Ovary (tissue), 9 donors: ENCODE measurements around the gene PINLYP. TPM values are rescaled to one million over a fixed set of nuclear protein-coding genes. Genes with fewer than 3 reads are reported as not detected.

Experiments
- DNase-seq, 5 donors: peaks; one replicate each; pipeline ENCODE4 v3.0.0-alpha.2; 2019 to 2020
- H3K27ac ChIP-seq, 2 donors: fragments of 200-600 bp; one replicate each; pipeline versions ENCODE4 v1.5.1 to v1.8.0; 2019 to 2022
- H3K27me3 ChIP-seq: fragments of 200-600 bp; one replicate; pipeline ENCODE4 v1.8.0; 2022
- H3K36me3 ChIP-seq: fragments of 200-600 bp; sonication (generic); one replicate; pipeline ENCODE4 v1.5.1; 2019
- H3K4me1 ChIP-seq: one replicate; pipeline ENCODE4 v1.8.1; 2013; ENCODE audit warnings: mild to moderate bottlenecking, moderate library complexity; ENCODE audit not compliant: insufficient read depth
- H3K4me3 ChIP-seq: fragments of 200-600 bp; sonication (generic); one replicate; pipeline ENCODE4 v1.5.1; 2017
- H3K9me3 ChIP-seq, 2 donors: fragments of 200-600 bp in 1 of 2; sonication (generic) in 1 of 2; one replicate each; pipeline versions ENCODE4 v1.5.1 to v1.8.1; 2013 to 2019; ENCODE audit warnings: mild to moderate bottlenecking in 1 of 2, moderate library complexity in 1 of 2
- EP300 ChIP-seq: sonication (generic); formaldehyde crosslinking; IDR thresholded peaks from one replicate; pipeline ENCODE4 v1.6.1; 2017; ENCODE audit warnings: antibody characterized with exemption
- POLR2A ChIP-seq: fragments of 450-650 bp; IDR thresholded peaks from one replicate; pipeline ENCODE4 v1.6.1; 2017; ENCODE audit warnings: antibody characterized with exemption, mild to moderate bottlenecking, moderate library complexity
- WGBS, 3 donors: extraction: QIAGEN DNeasy Blood & Tissue Kit in 1 of 3; methylation state at CpG; one replicate each; pipeline versions ENCODE4 v1.1.5 to v1.1.7; 2013 to 2017; 5-methylcytosine and 5-hydroxymethylcytosine counted together
- intact Hi-C, 4 donors: fragments of 100-400 bp; cut with DNase I; formaldehyde crosslinking; loops; one replicate each; pipeline versions ENCODE4 v1.11.0 to v1.15.1; 2022 to 2023
- polyA plus RNA-seq, 2 donors: library from polyadenylated mRNA; stranded (reverse); fragments of 200-250 nt in 1 of 2; fragments of 350-450 nt in 1 of 2; fragmentation: Illumina TruSeq in 1 of 2; extraction: RNeasy Lipid Tissue Mini Kit (QIAGEN cat#74804) in 1 of 2; gene quantifications; one replicate each; pipeline ENCODE4 v1.2.3, GENCODE V29; 2013 to 2014
- total RNA-seq, 7 donors: library from RNA; depleted of rRNA in 2 of 7; stranded (reverse); fragments of >200 nt in 2 of 7; fragmentation: NEBNext Ultra II Directional in 3 of 7; extraction: Animal tissue kit (Norgen Biotek cat#: 25700) in 3 of 7; gene quantifications; one replicate each; pipeline versions ENCODE4 v1.1.0 to v1.2.4, GENCODE V29; 2016 to 2023
- TF ChIP-seq, protein P1 (sequence below), 3 donors: fragments of 450-650 bp in 2 of 3; fragments of 200-600 bp in 1 of 3; IDR thresholded peaks; one replicate each; pipeline versions ENCODE4 v1.5.1 to v1.8.0; 2016 to 2022; ENCODE audit warnings: antibody characterized with exemption in 3 of 3, mild to moderate bottlenecking in 1 of 3
- donor health status: DM: no; HTN: no; CAD: no; lungs with moderate emphysema.
- donor health status: DM: no; HTN: no; CAD: no.
- donor health status: Bipolar disorder and iron deficiency.
- donor health status: DM: yes; HTN: yes; CAD: no.
- donor health status: DM: no; HTN: no; CAD: no.
- donor health status: DM: yes; HTN: yes; CAD: no.

The PINLYP gene
- total and polyA plus RNA-seq, 9 donors: 10.6 to 29.9 (median 18.0) TPM

- TF ChIP-seq EP300 (no peak), POLR2A (no peak)
- TF ChIP-seq, protein P1, sequence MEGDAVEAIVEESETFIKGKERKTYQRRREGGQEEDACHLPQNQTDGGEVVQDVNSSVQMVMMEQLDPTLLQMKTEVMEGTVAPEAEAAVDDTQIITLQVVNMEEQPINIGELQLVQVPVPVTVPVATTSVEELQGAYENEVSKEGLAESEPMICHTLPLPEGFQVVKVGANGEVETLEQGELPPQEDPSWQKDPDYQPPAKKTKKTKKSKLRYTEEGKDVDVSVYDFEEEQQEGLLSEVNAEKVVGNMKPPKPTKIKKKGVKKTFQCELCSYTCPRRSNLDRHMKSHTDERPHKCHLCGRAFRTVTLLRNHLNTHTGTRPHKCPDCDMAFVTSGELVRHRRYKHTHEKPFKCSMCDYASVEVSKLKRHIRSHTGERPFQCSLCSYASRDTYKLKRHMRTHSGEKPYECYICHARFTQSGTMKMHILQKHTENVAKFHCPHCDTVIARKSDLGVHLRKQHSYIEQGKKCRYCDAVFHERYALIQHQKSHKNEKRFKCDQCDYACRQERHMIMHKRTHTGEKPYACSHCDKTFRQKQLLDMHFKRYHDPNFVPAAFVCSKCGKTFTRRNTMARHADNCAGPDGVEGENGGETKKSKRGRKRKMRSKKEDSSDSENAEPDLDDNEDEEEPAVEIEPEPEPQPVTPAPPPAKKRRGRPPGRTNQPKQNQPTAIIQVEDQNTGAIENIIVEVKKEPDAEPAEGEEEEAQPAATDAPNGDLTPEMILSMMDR (IDR thresholded peaks at IDR 0.05): no peak
- Histone ChIP-seq H3K27me3 (no peaks in the 10 kb centered on the region), H3K9me3 (no peaks in the 10 kb centered on the region), H3K36me3 (no peaks in the 10 kb centered on the region), H3K27ac (no peak overlapping the region), H3K4me1 (no peaks in the 10 kb centered on the region), H3K4me3 (no peak overlapping the region)
- intact Hi-C loops: loop anchor here in 1 of 4 donors (10.0 kb wide), 1 partner anchor 101 kb away; no protein-coding TSS in a partner anchor
- no peak for DNase-seq
- WGBS, 3 donors: 61 to 92% (median 79%) methylated on average over 4 of the region's 4 CpGs
Measured at GRCh38 chr19:43553656-43554055, 21.9 kb upstream of the PINLYP start.

GRCh38 chr19:43554317-43554895, 21.2 kb upstream of the PINLYP start:
- H3K4me3 ChIP-seq: no peak overlapping the region
- no peaks in the 10 kb centered on the region for H3K4me1 ChIP-seq
- WGBS, 3 donors: 93 to 97% (median 95%) methylated on average over 15 of the region's 15 CpGs
- no peaks in the 10 kb centered on the region for H3K9me3 ChIP-seq
- no peaks in the 10 kb centered on the region for H3K27me3 ChIP-seq
- TF ChIP-seq, protein P1 (IDR thresholded peaks at IDR 0.05): no peak
- no peak for TF ChIP-seq POLR2A
- no peak for TF ChIP-seq EP300
- intact Hi-C loops: loop anchor here in 1 of 4 donors (10.0 kb wide), 1 partner anchor 100 kb away; no protein-coding TSS in a partner anchor
- no peaks in the 10 kb centered on the region for H3K36me3 ChIP-seq
- DNase-seq: no peak
- no peak overlapping the region for H3K27ac ChIP-seq

GRCh38 chr19:43555185-43555770, 20.3 kb upstream of the PINLYP start:
- peak; percentile 29 to 64 (median 54) for DNase-seq
- no peaks in the 10 kb centered on the region for H3K36me3 ChIP-seq
- WGBS, 3 donors: 40 to 43% (median 41%) methylated on average over 8 of the region's 8 CpGs

GRCh38 chr19:43560687-43561086, 14.9 kb upstream of the PINLYP start:
- WGBS, 3 donors: 83 to 88% (median 83%) methylated on average over 6 of the region's 6 CpGs
- DNase-seq: no peak
- no peaks in the 10 kb centered on the region for H3K36me3 ChIP-seq
- peaks cover 3% of the 10 kb centered on the region for H3K4me1 ChIP-seq
- no peak overlapping the region for H3K4me3 ChIP-seq
- no peak overlapping the region for H3K27ac ChIP-seq
- H3K27me3 ChIP-seq: no peaks in the 10 kb centered on the region
- intact Hi-C loops: no loop called here
- TF ChIP-seq EP300: no peak
- TF ChIP-seq POLR2A: no peak
- TF ChIP-seq, protein P1 (IDR thresholded peaks at IDR 0.05): no peak
- no peaks in the 10 kb centered on the region for H3K9me3 ChIP-seq

More at GRCh38 chr19:43555185-43555770, 20.3 kb upstream of the PINLYP start:
- no peaks in the 10 kb centered on the region for H3K9me3 ChIP-seq
- no peak overlapping the region for H3K27ac ChIP-seq
- TF ChIP-seq EP300: no peak
- TF ChIP-seq POLR2A: no peak
- TF ChIP-seq, protein P1 (IDR thresholded peaks at IDR 0.05): no peak
- H3K4me3 ChIP-seq: no peak overlapping the region
- no peaks in the 10 kb centered on the region for H3K27me3 ChIP-seq
- no peaks in the 10 kb centered on the region for H3K4me1 ChIP-seq
- intact Hi-C loops: loop anchor here in 1 of 4 donors (10.0 kb wide), 1 partner anchor 100 kb away; no protein-coding TSS in a partner anchor
